ENCODE results near the gene AQP1.

Gene AQP1

DNA sequence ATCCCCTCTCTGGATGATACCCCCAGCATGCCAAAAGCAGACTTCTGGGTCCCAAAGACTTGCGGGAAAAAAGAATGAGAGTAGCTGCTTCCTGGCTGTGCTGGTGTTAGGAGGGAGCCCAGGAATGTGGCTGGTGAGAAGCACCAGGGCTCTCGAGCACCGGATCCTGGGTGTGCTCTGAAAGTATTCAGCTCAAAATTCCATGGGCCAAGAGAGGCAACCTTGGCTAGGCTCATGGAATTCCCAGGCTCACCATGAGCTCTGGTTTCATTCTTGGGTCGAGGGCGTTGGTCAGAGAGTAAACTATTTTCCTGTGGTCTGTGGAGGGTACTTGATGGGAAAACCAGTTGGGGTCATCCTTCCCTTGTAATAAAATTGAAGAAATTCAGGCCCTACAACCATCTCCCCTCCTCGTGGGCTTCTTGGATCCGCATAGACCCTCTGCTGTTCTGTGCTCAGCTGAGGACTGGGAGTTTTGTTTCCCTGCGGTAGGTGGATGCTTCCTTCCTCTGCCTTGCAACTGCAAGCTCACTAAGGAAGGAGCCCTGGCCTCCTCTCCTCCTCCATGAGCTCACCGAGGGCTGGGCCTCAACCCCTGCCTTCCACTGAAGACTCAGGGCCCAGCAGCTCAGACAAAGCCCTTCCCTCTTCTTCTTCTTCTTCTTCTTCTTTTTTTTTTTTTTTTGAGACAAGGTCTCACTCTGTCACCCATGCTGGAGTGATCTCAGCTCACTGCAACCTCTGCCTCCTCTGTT lies 34.5 kb upstream of the AQP1 start:
- TF ChIP-seq CTCF (IDR thresholded peaks at IDR 0.05; ENCODE audit: low read depth, low read length): no peak
- no peak for DNase-seq (ENCODE audit: extremely low read depth, low read depth)

GRCh38 chr7:30877993-30878392 lies 33.7 kb upstream of the AQP1 start:
- no peak for TF ChIP-seq CTCF (IDR thresholded peaks at IDR 0.05; ENCODE audit: low read depth, low read length)
- DNase-seq (ENCODE audit: extremely low read depth, low read depth): no peak

DNA sequence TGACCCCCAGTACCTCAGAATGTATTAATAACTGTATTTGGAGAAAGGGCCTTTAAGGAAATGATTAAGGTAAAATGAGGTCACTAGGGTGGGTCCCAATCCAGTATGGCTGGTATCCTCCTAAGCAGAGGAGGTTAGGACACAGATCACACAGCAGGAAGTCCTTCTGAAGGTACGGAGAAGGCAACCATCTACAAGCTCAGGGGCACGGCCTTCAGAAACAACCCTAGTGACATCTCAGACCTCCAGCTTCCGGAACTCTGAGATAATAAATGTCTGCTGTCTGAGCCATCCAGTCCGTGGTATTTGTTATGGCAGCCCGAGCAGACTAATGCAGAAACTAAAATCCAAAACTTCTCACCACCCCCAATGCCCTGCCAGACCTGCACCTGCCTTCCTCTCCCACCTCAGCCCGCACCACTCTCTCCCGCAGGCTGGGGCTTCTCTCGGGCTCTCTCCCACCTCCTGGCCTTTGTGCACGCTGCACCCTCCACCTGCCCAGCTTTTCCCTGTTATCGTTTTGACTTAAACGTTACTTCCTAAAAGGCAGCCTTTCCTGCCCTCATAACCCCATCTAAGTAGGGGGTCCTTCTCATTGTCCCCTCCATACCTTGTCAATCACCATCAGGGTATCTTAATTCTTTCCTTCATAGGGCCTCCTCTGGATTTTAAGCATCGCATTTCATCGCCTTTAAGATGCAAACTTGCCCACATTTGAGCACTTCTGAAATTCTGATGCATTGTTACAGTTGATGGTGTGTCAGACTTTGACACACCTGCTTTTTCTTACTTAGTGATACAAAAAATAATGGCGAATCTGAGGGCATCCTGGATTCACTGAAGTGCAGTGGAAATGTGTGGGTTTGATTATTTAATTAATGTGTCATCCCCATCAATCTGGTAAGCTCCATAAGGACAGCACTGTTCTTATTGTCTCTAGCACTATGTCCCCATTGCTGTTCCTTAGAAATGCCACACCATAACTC lies 32.2 kb upstream of the AQP1 start:
- TF ChIP-seq CTCF (IDR thresholded peaks at IDR 0.05; ENCODE audit: low read depth, low read length): no peak
- DNase-seq (ENCODE audit: extremely low read depth, low read depth): no peak

DNA sequence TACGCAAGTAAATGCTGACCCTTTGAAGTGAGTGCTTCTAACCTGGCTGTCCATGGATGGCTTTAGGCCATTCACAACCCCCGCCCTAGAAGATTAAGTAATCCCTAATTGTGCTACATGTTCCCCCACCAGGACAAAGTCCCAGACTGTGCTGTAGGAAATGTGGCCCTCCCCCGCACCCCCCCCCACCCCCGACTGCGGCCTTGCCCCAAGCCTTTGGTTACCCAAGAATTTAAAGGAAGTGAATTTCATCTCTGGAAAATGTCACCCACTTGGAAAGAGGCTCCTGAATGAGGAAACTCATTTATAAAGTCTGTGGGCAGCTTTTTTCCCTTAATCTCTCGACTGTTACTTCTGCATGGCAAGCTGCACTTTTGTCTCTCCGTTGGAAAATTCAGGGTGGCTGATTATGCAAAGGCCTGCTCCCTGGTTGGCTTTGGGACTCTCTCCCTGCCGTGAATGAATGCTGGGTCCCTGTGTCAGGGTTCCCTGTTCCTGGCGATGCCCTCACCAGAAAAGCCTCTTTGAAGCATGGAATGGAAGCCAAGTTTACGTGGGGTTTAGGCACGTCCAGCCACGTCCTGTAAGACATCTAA lies 31.4 kb upstream of the AQP1 start:
- TF ChIP-seq CTCF (IDR thresholded peaks at IDR 0.05; ENCODE audit: low read depth, low read length): no peak
- DNase-seq (ENCODE audit: extremely low read depth, low read depth): no peak

GRCh38 chr7:30880941-30881340 lies 30.7 kb upstream of the AQP1 start:
- DNase-seq (ENCODE audit: extremely low read depth, low read depth): no peak
- TF ChIP-seq CTCF (IDR thresholded peaks at IDR 0.05; ENCODE audit: low read depth, low read length): no peak

GRCh38 chr7:30881448-30881847 lies 30.2 kb upstream of the AQP1 start:
- TF ChIP-seq CTCF (IDR thresholded peaks at IDR 0.05; ENCODE audit: low read depth, low read length): no peak
- DNase-seq (ENCODE audit: extremely low read depth, low read depth): no peak

Measured in AG09319 (cell line).